Measurements from ENCODE around the gene HRK.

HRK gene

DNA sequence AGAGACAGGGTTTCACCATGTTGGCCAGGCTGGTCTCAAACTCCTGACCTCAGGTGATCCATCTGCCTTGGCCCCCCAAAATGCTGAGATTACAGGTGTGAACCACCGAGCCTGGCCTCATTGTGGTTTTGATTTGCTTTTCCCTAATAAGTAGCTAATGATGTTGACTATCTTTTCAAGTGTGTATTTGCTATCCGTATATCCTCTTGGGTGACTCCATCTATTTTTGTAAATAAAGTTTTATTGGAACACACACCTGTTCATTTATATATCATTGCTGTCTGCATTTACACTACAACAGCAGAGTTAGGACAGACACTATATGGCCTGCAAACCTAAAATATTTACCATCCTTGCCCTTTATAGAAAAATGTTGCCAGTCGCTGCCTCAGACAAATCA lies 13.7 kb upstream of the HRK start:
- Histone ChIP-seq H3K4me3 (ENCODE audit: low read length) (no peak overlapping the region), H3K9ac (ENCODE audit: low read length) (no peak overlapping the region), H3K4me1 (ENCODE audit: control insufficient read depth, insufficient read depth, low read length) (peaks cover 2% of the 10 kb centered on the region), H3K9me3 (ENCODE audit: control insufficient read depth, low read length) (peaks cover 12% of the 10 kb centered on the region), H3K27me3 (replicated peaks; ENCODE audit: control insufficient read depth, insufficient read depth, low read length) (peaks cover 37% of the 10 kb centered on the region), H3K36me3 (ENCODE audit: control insufficient read depth, insufficient read depth, low read length, severe bottlenecking) (no peaks in the 10 kb centered on the region)
- DNase-seq (ENCODE audit: low read depth) = no peak

DNA sequence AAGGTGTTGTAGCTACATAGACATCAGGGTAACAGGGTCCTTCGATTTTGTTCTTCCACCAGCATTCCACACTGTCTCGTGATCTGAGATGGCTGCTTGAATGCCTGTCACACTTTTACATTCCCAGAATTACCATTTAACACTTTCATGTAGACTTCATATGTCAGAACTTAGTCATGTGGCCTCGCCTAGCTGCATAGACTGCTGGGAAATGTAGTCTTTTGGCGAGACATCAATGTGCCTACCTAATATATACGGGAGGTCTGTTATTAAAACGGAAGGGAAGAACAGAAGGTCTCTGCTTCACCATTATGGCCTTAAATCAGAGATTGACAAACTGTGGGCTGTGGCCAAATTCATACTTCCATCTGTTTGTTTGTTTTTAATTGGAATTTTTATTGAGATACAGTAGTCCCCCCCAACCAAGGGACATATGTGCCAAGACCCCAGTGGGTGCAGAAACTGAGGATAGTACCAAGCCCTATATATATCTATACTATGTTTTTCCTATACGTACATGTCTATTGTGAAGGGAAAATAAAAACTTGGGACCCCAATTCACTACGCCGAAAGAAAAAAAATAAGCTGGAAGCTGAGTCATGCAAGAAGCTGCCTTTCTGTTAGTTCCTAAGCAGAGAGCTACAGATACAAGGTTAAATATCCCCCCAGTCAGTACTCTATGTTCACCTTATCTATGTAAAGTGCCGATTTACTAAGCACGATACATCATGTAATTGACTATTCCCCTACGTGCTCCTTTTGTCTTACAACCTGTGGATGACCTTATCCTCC lies 11.3 kb upstream of the HRK start:
- DNase-seq (ENCODE audit: low read depth) = no peak
- peaks cover 8% of the 10 kb centered on the region for H3K9me3 ChIP-seq (ENCODE audit: control insufficient read depth, low read length)
- no peak overlapping the region for H3K9ac ChIP-seq (ENCODE audit: low read length)
- no peaks in the 10 kb centered on the region for H3K36me3 ChIP-seq (ENCODE audit: control insufficient read depth, insufficient read depth, low read length, severe bottlenecking)
- no peak overlapping the region for H3K4me3 ChIP-seq (ENCODE audit: low read length)
- H3K27me3 ChIP-seq (replicated peaks; ENCODE audit: control insufficient read depth, insufficient read depth, low read length) = peaks cover 18% of the 10 kb centered on the region
- peaks cover 2% of the 10 kb centered on the region for H3K4me1 ChIP-seq (ENCODE audit: control insufficient read depth, insufficient read depth, low read length)

- H3K36me3 ChIP-seq (ENCODE audit: control insufficient read depth, insufficient read depth, low read length, severe bottlenecking) = no peaks in the 10 kb centered on the region
- DNase-seq (ENCODE audit: low read depth) = no peak
- H3K9ac ChIP-seq (ENCODE audit: low read length) = no peak overlapping the region
- peaks cover 2% of the 10 kb centered on the region for H3K4me1 ChIP-seq (ENCODE audit: control insufficient read depth, insufficient read depth, low read length)
- peaks cover 5% of the 10 kb centered on the region for H3K9me3 ChIP-seq (ENCODE audit: control insufficient read depth, low read length)
- H3K27me3 ChIP-seq (replicated peaks; ENCODE audit: control insufficient read depth, insufficient read depth, low read length) = peaks cover 17% of the 10 kb centered on the region
- H3K4me3 ChIP-seq (ENCODE audit: low read length) = no peak overlapping the region
These were observed 9.8 kb upstream of the HRK start for GRCh38 chr12:116891019-116891418.

DNA sequence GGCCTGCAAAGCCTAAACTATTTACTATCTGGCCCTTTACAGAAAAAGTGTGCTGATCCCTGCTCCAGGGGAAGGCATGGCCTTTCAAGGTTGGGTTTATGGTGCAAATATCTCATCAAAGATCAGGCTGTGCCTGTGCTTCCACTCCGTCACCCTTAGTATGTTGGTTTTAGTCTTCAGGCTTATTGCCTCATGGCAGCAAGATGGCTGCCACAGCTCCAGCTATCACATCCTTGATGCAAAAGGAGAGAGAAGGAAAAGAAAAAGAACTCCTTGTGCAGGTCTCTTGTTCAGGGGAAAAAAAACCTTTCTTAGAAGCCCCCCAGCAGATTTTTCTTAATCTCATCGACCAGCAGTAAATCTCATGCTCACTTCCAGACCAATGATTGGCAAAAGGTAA lies 9.1 kb upstream of the HRK start:
- H3K4me3 ChIP-seq (ENCODE audit: low read length) = no peak overlapping the region
- H3K9ac ChIP-seq (ENCODE audit: low read length) = no peak overlapping the region
- H3K4me1 ChIP-seq (ENCODE audit: control insufficient read depth, insufficient read depth, low read length) = peaks cover 2% of the 10 kb centered on the region
- H3K27me3 ChIP-seq (replicated peaks; ENCODE audit: control insufficient read depth, insufficient read depth, low read length) = peaks cover 17% of the 10 kb centered on the region
- H3K36me3 ChIP-seq (ENCODE audit: control insufficient read depth, insufficient read depth, low read length, severe bottlenecking) = no peaks in the 10 kb centered on the region
- no peak for DNase-seq (ENCODE audit: low read depth)
- peaks cover 5% of the 10 kb centered on the region for H3K9me3 ChIP-seq (ENCODE audit: control insufficient read depth, low read length)

DNA sequence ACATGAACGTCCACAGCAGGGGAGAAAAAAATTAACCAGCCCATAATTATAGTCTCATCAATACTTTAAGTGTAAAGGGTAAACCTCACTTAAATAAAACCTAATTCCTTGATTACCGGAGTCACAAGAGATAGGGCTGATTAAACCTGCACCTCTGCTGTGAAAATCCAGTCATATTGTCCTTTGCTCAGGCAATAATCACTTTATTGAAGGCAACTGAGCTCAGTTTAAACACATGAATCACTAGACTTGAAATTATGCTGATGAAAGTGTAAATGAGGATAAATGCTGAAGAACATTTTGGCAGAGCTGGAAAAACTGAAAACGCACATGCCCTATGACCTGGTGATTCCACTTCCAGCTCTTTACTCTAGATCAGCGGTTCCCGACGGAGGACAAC lies 6.7 kb upstream of the HRK start:
- peaks cover 30% of the 10 kb centered on the region for H3K27me3 ChIP-seq (replicated peaks; ENCODE audit: control insufficient read depth, insufficient read depth, low read length)
- no peaks in the 10 kb centered on the region for H3K4me1 ChIP-seq (ENCODE audit: control insufficient read depth, insufficient read depth, low read length)
- no peak for DNase-seq (ENCODE audit: low read depth)
- no peak overlapping the region for H3K4me3 ChIP-seq (ENCODE audit: low read length)
- H3K9me3 ChIP-seq (ENCODE audit: control insufficient read depth, low read length) = peaks cover 5% of the 10 kb centered on the region
- H3K9ac ChIP-seq (ENCODE audit: low read length) = no peak overlapping the region
- no peaks in the 10 kb centered on the region for H3K36me3 ChIP-seq (ENCODE audit: control insufficient read depth, insufficient read depth, low read length, severe bottlenecking)

- no peak overlapping the region for H3K4me3 ChIP-seq (ENCODE audit: low read length)
- H3K9ac ChIP-seq (ENCODE audit: low read length) = no peak overlapping the region
- H3K9me3 ChIP-seq (ENCODE audit: control insufficient read depth, low read length) = peaks cover 5% of the 10 kb centered on the region
- H3K36me3 ChIP-seq (ENCODE audit: control insufficient read depth, insufficient read depth, low read length, severe bottlenecking) = no peaks in the 10 kb centered on the region
- peaks cover 37% of the 10 kb centered on the region for H3K27me3 ChIP-seq (replicated peaks; ENCODE audit: control insufficient read depth, insufficient read depth, low read length)
- no peak for DNase-seq (ENCODE audit: low read depth)
- no peaks in the 10 kb centered on the region for H3K4me1 ChIP-seq (ENCODE audit: control insufficient read depth, insufficient read depth, low read length)
These were observed 6.0 kb upstream of the HRK start for GRCh38 chr12:116887244-116887643.

GRCh38 chr12:116885491-116885890 lies 4.2 kb upstream of the HRK start:
- no peak overlapping the region for H3K9ac ChIP-seq (ENCODE audit: low read length)
- H3K4me1 ChIP-seq (ENCODE audit: control insufficient read depth, insufficient read depth, low read length) = no peaks in the 10 kb centered on the region
- H3K27me3 ChIP-seq (replicated peaks; ENCODE audit: control insufficient read depth, insufficient read depth, low read length) = peaks cover 45% of the 10 kb centered on the region
- DNase-seq (ENCODE audit: low read depth) = no peak
- H3K36me3 ChIP-seq (ENCODE audit: control insufficient read depth, insufficient read depth, low read length, severe bottlenecking) = no peaks in the 10 kb centered on the region
- H3K9me3 ChIP-seq (ENCODE audit: control insufficient read depth, low read length) = peaks cover 4% of the 10 kb centered on the region
- H3K4me3 ChIP-seq (ENCODE audit: low read length) = no peak overlapping the region

- H3K36me3 ChIP-seq (ENCODE audit: control insufficient read depth, insufficient read depth, low read length, severe bottlenecking) = no peaks in the 10 kb centered on the region
- H3K9ac ChIP-seq (ENCODE audit: low read length) = no peak overlapping the region
- no peak overlapping the region for H3K4me3 ChIP-seq (ENCODE audit: low read length)
- peaks cover 47% of the 10 kb centered on the region for H3K27me3 ChIP-seq (replicated peaks; ENCODE audit: control insufficient read depth, insufficient read depth, low read length)
- DNase-seq (ENCODE audit: low read depth) = no peak
- no peaks in the 10 kb centered on the region for H3K4me1 ChIP-seq (ENCODE audit: control insufficient read depth, insufficient read depth, low read length)
- H3K9me3 ChIP-seq (ENCODE audit: control insufficient read depth, low read length) = no peaks in the 10 kb centered on the region
These were observed 3.6 kb upstream of the HRK start for GRCh38 chr12:116884871-116885270.

GRCh38 chr12:116882742-116883141 lies 1.5 kb upstream of the HRK start:
- Histone ChIP-seq H3K9me3 (ENCODE audit: control insufficient read depth, low read length) (no peaks in the 10 kb centered on the region), H3K4me3 (ENCODE audit: low read length) (no peak overlapping the region), H3K9ac (ENCODE audit: low read length) (no peak overlapping the region), H3K4me1 (ENCODE audit: control insufficient read depth, insufficient read depth, low read length) (peaks cover 9% of the 10 kb centered on the region), H3K27me3 (replicated peaks; ENCODE audit: control insufficient read depth, insufficient read depth, low read length) (peaks cover 56% of the 10 kb centered on the region), H3K36me3 (ENCODE audit: control insufficient read depth, insufficient read depth, low read length, severe bottlenecking) (no peaks in the 10 kb centered on the region)
- DNase-seq (ENCODE audit: low read depth) = peak; percentile 24

GRCh38 chr12:116881877-116882507 lies 751 bp upstream of the HRK start:
- Histone ChIP-seq H3K36me3 (ENCODE audit: control insufficient read depth, insufficient read depth, low read length, severe bottlenecking) (no peaks in the 10 kb centered on the region), H3K9ac (ENCODE audit: low read length) (no peak overlapping the region), H3K9me3 (ENCODE audit: control insufficient read depth, low read length) (no peaks in the 10 kb centered on the region), H3K4me1 (ENCODE audit: control insufficient read depth, insufficient read depth, low read length) (peaks cover 9% of the 10 kb centered on the region), H3K4me3 (ENCODE audit: low read length) (no peak overlapping the region), H3K27me3 (replicated peaks; ENCODE audit: control insufficient read depth, insufficient read depth, low read length) (peaks cover 59% of the 10 kb centered on the region)
- no peak for DNase-seq (ENCODE audit: low read depth)

DNA sequence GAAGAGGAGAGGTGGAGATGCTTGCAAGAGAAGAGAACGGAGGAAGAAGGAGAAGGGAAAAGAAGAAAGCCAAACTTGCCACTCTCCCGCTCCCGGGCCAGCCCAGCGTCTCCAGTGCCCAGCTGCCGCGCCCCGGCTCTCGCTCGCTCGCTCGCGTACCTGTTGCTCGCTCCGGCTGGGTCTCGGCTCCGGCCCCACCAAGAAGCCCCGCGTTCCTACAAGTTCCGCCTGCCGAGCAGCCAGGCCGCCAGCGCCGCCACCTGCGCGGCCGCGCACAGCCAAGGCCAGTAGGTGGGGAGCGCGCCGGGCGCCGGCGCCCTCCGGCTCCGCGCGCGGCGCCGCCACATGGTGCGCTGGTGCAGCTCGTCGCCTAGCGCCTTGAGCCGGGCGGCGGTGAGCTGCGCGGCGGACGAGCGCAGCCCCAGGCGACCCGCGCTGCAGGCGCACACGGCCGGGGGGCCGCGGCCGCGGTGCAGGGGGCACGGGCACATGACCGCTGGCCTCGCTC lies 370 bp downstream of the HRK start:
- peak; percentile 75 for DNase-seq (ENCODE audit: low read depth)
- Histone ChIP-seq H3K27me3 (replicated peaks; ENCODE audit: control insufficient read depth, insufficient read depth, low read length) (peaks cover 64% of the 10 kb centered on the region), H3K9me3 (ENCODE audit: control insufficient read depth, low read length) (no peaks in the 10 kb centered on the region), H3K36me3 (ENCODE audit: control insufficient read depth, insufficient read depth, low read length, severe bottlenecking) (no peaks in the 10 kb centered on the region), H3K4me1 (ENCODE audit: control insufficient read depth, insufficient read depth, low read length) (peaks cover 9% of the 10 kb centered on the region), H3K4me3 (ENCODE audit: low read length) (peak overlapping the region; percentile 50), H3K9ac (ENCODE audit: low read length) (no peak overlapping the region)
